Measurements from ENCODE around the gene NISCH.

GRCh38 chr3:52429779-52430415 is 25.5 kb upstream of the NISCH start:
- TF ChIP-seq CTCF (IDR thresholded peaks at IDR 0.05) = no peak
- TF ChIP-seq POLR2A (IDR thresholded peaks at IDR 0.05) = no peak
